HFFc6 (cell line): ENCODE measurements around the gene RGL4. TPM values are rescaled to one million over a fixed set of nuclear protein-coding genes. Genes with fewer than 3 reads are reported as not detected.

Experiments
- DNase-seq: peaks from one replicate; pipeline ENCODE4 v3.0.0-alpha.2; 2018
- H3K27ac Mint-ChIP-seq: 2 replicates; pipeline ENCODE4 v1.8.0; 2020; ENCODE audit warnings: mild to moderate bottlenecking, mixed read lengths
- H3K27me3 Mint-ChIP-seq: 2 replicates; pipeline ENCODE4 v1.8.0; 2021; ENCODE audit warnings: mild to moderate bottlenecking, moderate library complexity, mixed read lengths; ENCODE audit not compliant: insufficient read depth
- H3K36me3 Mint-ChIP-seq: 2 replicates; pipeline ENCODE4 v1.8.0; 2021; ENCODE audit warnings: low read depth, mixed read lengths
- H3K4me1 Mint-ChIP-seq: 2 replicates; pipeline ENCODE4 v1.8.0; 2020; ENCODE audit warnings: low read depth, mixed read lengths
- H3K4me3 Mint-ChIP-seq: 2 replicates; pipeline ENCODE4 v1.8.0; 2020; ENCODE audit warnings: mild to moderate bottlenecking, moderate library complexity, mixed read lengths
- H3K9me3 Mint-ChIP-seq: 2 replicates; pipeline ENCODE4 v1.8.0; 2020; ENCODE audit warnings: mild to moderate bottlenecking, mixed read lengths
- CTCF ChIP-seq: fragments of 200-600 bp; sonication (generic); IDR thresholded peaks from 2 replicates; pipeline ENCODE4 v1.5.0; 2021; ENCODE audit warnings: antibody characterized with exemption, mild to moderate bottlenecking
- total RNA-seq, 6 experiments: library from RNA; stranded (reverse); fragmentation: NEBNext Ultra II Directional; extraction: Animal tissue kit (Norgen Biotek cat#: 25700); gene quantifications; 2 replicates in 1 of 6; 3 replicates in 5 of 6; pipeline ENCODE4 v1.2.3, GENCODE V29; 2021

Gene RGL4
- total RNA-seq, 6 experiments from 2014 or later, result not detected

GRCh38 chr22:23688571-23688970, 2.2 kb upstream of the RGL4 start:
- no peak for DNase-seq
- Mint-ChIP-seq H3K4me1 (peaks cover 8% of the 10 kb centered on the region), H3K9me3 (no peaks in the 10 kb centered on the region), H3K36me3 (no peaks in the 10 kb centered on the region), H3K27me3 (no peaks in the 10 kb centered on the region), H3K27ac (no peak overlapping the region), H3K4me3 (no peak overlapping the region)
- no peak for TF ChIP-seq CTCF

GRCh38 chr22:23689414-23689813, 1.4 kb upstream of the RGL4 start:
- Mint-ChIP-seq H3K27ac (no peak overlapping the region), H3K4me1 (peaks cover 8% of the 10 kb centered on the region), H3K36me3 (peaks cover 4% of the 10 kb centered on the region; the same call in 1 of the 2 replicates), H3K4me3 (no peak overlapping the region), H3K27me3 (no peaks in the 10 kb centered on the region), H3K9me3 (no peaks in the 10 kb centered on the region)
- DNase-seq, result no peak
- TF ChIP-seq CTCF, result no peak

- Mint-ChIP-seq H3K27ac (no peak overlapping the region), H3K4me3 (no peak overlapping the region), H3K4me1 (no peaks in the 10 kb centered on the region), H3K9me3 (no peaks in the 10 kb centered on the region), H3K36me3 (peaks cover 10% of the 10 kb centered on the region; the same call in 1 of the 2 replicates), H3K27me3 (no peaks in the 10 kb centered on the region)
- TF ChIP-seq CTCF, result no peak
- no peak for DNase-seq
These were observed 1.1 kb downstream of the RGL4 start for GRCh38 chr22:23691748-23692423.

- peaks cover 10% of the 10 kb centered on the region; the same call in 1 of the 2 replicates for H3K36me3 Mint-ChIP-seq
- no peak overlapping the region for H3K27ac Mint-ChIP-seq
- DNase-seq, result no peak
- no peaks in the 10 kb centered on the region for H3K4me1 Mint-ChIP-seq
- H3K27me3 Mint-ChIP-seq, result no peaks in the 10 kb centered on the region
- H3K9me3 Mint-ChIP-seq, result no peaks in the 10 kb centered on the region
- H3K4me3 Mint-ChIP-seq, result no peak overlapping the region
- no peak for TF ChIP-seq CTCF
These were observed 1.9 kb downstream of the RGL4 start for GRCh38 chr22:23692598-23693291.

GRCh38 chr22:23693979-23694680, 3.3 kb downstream of the RGL4 start:
- H3K4me1 Mint-ChIP-seq, result no peaks in the 10 kb centered on the region
- H3K9me3 Mint-ChIP-seq, result no peaks in the 10 kb centered on the region
- TF ChIP-seq CTCF, result no peak
- H3K36me3 Mint-ChIP-seq, result peaks cover 10% of the 10 kb centered on the region; the same call in 1 of the 2 replicates
- H3K27ac Mint-ChIP-seq, result no peak overlapping the region
- no peak for DNase-seq
- no peaks in the 10 kb centered on the region for H3K27me3 Mint-ChIP-seq
- H3K4me3 Mint-ChIP-seq, result no peak overlapping the region
